ENCODE results near the gene CXCR6. TPM values are rescaled to one million over a fixed set of nuclear protein-coding genes. Genes with fewer than 3 reads are reported as not detected.

CXCR6 gene
- 0.32 TPM for total RNA-seq
- long read RNA-seq: 0 reads

DNA sequence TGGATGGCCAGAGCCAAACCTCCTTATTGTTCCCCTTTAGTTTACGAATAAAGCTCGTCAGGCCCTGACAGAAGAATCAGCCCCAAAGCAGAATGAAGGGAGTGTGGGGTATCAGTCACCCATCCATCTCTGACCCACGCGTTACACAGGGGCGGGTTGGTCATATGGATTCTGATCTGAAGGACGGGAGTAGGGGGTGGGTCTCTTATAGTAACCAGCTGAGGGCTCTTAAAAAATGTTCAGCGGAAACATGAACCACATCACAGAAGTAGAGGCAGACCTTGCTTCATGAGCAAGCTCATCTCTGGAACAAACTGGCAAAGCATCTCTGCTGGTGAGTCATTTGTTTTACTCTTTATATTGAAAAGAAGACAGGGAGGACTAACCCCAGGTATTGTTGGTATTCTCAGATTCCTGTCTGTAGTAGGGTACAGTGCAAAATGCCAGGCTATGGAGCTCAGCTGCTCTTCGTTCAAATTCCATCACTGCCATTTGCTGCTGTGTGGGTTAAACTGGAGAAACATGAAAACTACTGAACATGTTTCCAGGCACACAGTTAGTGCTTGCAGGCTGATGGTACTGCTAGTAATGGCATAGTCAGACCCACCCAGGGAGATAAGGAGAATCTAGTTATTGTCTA is at the start of gene CXCR6:
TSS of gene CXCR6 (plus strand) at position 258 of the 640 bp plus-strand sequence. CDS start 3,018 bp downstream, outside the sequence.
- intact Hi-C loops (cut with DNase I): no loop called here
- peak; percentile 33 for DNase-seq (ENCODE audit: low spot score)

DNA sequence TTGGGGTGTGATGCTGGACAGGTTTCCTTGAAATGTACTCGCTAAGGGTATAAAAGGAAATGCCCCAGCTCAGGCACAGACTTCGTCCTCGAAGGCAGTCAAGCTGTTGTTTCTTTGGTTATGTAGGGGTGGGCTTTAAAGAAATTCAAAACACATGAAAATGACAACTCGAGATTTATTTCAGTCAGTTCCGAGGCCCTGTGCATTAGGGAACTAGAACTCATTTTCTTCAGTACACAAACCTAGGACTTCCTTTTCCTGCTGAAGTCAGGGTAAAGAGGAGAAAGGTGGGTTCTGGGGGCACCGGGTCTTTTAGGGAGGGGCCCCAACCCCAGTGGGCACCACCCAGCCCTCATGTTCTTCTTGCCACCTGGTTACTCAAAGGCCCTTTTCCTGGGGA is 49.2 kb upstream of the CXCR6 start:
- intact Hi-C loops (cut with DNase I): no loop called here
- DNase-seq (ENCODE audit: low spot score): no peak

DNA sequence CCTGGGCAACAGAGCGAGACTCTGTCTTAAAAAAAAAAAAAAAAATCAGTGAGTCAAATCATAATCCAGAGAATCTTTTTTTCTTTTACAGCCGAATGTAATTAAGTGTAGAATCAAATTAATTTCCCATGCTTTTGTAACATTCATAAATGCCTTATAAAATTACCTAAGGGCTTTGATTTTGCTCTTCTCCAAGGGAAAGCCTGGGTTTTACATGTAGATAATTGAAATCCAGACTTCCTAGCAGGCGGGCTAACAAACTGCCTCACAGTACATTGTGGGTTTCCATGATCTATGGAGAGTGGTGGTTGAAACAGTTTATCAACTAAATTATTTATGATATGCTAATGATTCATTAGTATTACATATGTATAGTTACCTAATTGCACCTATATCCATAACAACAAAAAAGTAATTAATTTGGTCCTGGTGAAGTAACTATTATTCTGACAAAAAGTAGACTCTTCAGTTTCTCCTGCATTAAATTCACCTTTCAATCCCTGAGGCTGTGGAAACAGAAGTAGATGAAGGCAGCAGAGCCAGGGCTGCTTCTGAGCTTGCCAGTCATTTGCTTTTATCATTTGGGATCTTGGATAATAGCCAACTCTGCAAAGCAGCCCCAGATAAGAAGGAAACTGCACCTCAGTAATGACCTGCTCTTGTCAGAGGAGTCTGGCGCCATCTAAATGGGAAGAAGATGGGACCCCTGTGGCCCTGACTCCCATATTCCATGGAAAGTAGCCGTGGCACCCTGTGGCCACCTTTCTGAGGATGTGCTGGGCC is 47.4 kb upstream of the CXCR6 start:
- intact Hi-C loops (cut with DNase I): no loop called here

DNA sequence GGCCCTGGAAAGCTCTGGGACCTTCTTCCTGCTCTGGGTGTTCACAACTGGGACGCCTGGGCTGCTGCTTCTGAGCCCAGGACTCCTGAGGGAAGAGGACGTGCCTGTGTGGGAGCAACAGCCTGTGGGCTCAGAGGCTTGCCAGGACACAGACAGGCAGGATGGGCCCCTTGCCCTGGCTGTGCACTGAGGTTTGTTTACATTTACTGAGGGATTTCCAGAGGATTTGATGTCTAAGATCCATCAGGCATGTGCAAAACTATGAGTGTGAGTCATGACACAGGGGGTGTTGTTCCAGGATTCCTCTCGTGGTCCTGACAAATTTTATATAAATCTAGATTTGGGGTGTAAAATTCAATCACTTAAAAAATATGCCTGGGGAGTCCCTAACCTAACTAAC is 46.3 kb upstream of the CXCR6 start:
- DNase-seq (ENCODE audit: low spot score): no peak
- intact Hi-C loops (cut with DNase I): no loop called here

More for the DNA sequence above, 47.4 kb upstream of the CXCR6 start:
- DNase-seq (ENCODE audit: low spot score): no peak

DNA sequence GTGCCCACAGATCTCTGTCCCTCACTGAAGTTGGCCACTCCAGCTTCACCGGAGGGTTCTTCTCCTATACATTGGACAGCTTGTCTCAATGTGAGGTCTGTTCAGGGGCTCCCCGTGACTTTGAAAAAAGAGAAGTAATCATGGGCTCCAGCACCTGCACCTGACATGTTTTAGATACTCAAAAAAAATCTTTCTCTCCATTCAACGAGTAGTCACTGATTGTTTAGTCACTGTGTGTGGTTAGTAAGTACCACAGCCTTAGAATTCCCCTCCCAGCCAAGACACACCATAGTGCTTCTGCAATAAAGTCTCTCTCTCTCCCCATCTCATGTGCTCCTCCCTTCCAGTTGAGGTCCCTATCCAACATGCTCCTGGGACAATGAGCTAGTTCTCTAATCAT is 38.3 kb upstream of the CXCR6 start:
- intact Hi-C loops (cut with DNase I): loop anchor here (5.0 kb wide), 1 partner anchor 143 kb away; no protein-coding TSS in a partner anchor
- peak; percentile 17 for DNase-seq (ENCODE audit: low spot score)

DNA sequence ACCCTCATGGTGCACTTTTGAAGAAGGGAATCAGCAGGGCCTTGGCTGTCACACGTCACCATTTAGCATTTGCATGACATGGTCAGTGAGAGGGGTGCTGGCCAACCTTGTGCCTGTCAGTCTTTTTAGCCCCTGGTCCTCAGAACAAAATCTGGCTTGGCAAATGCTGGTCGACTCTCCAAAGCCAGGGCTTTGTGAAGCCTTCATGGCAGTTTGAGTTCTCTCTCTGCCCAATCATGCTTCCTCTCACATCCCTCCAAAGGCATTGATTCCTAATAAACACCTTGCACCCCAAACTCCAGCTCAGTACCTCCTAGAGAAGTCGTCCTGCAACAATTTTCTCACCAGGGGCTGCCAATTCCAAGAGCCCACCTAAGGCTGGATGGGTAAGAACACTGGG is 37.5 kb upstream of the CXCR6 start:
- DNase-seq (ENCODE audit: low spot score): no peak
- intact Hi-C loops (cut with DNase I): loop anchor here (5.0 kb wide), 1 partner anchor 143 kb away; no protein-coding TSS in a partner anchor

DNA sequence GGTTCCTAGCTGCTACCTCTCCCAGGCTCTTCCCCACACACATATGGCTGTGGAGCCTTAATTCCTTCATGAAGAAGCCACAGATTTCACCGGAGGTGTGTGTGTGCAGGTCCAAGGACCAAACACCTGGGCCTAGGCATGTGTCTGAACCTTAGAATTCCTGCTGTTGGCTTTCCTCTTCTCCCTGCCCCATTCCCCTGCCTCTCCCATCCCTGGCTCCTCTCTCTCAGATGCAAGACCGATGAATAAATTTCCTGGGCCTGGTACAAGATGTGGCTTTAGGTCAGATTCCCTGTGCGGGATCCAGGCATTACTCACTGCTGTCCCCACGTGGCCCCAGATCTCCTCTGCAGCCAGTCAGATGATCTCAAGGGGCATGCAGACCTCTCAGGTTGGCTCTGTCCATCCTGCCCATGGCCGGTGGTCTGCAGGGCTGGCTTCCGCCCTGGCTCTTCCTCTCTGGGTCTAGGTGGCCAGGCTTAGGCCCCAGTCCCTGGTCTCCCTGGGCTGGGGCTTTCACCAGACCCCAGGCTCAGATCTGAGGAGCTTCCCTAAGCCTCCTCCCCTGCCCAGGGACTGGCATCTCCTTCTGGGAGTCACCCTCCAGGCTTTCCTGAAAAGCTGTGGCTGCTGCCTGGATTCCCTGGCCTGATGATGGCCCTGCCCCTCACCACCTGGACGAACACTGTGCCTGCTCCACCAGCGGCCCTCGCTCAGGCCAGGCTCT is 36.4 kb upstream of the CXCR6 start:
- intact Hi-C loops (cut with DNase I): loop anchor here (5.0 kb wide), 1 partner anchor 145 kb away; no protein-coding TSS in a partner anchor
- peak; percentile 74 for DNase-seq (ENCODE audit: low spot score)

DNA sequence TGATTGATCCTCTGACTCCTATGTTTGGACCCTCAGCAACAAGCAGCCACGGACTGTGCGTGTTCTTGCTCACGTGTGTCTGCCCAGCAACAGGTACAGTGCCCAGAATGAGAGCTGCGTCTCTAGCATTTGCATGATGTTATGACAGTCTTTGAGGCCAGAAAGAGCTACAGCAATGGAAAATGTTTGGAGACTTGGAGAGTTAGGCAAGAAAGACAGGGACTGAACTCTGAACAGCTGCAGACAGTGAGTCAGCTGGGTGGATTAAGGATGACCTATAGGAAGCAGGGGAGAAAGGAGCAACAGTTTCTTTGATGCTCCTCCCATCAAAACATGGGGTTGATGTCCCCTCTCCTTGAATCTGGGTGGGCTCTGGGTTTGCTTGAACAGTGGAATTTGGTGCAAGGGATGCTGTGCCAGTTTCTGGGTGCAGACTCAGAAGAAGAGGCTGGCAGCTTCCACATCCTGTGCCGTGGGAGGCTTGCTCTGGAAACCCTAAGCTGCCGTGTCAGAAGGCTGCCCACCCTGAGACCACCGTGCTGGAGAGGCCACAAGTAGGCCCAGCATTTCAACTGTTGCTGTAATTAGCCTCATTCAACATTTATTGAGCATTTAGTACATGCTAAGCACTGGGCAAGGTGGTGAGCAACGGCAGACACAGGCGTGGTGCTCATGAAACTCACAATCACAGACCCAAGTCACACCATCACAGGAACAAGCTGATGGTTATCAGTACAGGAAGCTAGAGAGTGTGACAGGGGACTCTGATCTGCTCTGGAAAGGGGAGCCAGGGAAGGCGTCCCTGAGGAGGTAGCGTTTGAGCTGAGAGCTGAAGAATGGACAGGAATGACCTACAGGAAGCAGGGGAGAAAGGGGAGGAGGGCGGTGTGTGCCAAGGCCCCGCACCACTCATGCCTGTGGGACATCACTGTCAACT is 35.2 kb upstream of the CXCR6 start:
- DNase-seq (ENCODE audit: low spot score): peak; percentile 29
- intact Hi-C loops (cut with DNase I): loop anchor here (5.0 kb wide), 1 partner anchor 146 kb away; no protein-coding TSS in a partner anchor

DNA sequence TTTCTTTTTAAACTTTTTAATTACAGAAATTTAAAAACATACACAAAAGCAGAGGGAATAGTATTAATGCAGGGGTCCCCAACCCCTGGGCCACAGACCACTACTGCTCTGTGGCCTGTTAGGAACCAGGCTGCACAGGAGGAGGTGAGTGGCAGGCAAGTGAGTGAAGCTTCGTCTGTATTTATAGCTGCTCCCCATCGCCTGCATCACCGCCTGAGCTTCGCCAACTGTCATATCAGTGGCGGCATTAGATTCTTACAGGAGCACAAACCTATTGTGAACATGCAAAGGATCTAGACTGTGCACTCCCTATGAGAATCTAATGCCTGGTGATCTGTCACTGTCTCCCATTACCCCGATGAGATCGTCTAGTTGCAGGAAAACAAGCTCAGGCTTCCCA is 34.5 kb upstream of the CXCR6 start:
- intact Hi-C loops (cut with DNase I): loop anchor here (5.0 kb wide), 1 partner anchor 146 kb away; no protein-coding TSS in a partner anchor
- DNase-seq (ENCODE audit: low spot score): peak; percentile 50

DNA sequence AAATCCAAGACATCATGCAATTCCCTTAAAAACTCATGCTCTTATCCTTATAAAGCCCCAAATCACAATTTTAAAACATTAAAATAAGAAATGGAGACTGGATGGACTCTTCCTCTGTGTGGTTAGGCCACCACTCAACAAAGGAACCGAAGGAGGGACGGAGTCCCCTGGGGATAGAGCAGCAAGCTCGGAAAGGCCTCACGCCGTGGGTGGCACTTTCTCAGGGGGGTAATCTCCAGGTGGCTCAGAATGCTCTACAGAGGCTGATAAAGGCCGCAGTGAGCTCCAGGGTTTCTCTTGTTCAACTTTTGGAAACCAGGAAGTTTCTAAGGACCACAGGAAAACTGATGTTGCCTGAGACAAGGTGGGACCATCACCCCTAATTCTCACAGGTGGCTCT is 33.7 kb upstream of the CXCR6 start:
- peak; percentile 53 for DNase-seq (ENCODE audit: low spot score)
- intact Hi-C loops (cut with DNase I): loop anchor here (5.0 kb wide), 1 partner anchor 147 kb away; no protein-coding TSS in a partner anchor

DNA sequence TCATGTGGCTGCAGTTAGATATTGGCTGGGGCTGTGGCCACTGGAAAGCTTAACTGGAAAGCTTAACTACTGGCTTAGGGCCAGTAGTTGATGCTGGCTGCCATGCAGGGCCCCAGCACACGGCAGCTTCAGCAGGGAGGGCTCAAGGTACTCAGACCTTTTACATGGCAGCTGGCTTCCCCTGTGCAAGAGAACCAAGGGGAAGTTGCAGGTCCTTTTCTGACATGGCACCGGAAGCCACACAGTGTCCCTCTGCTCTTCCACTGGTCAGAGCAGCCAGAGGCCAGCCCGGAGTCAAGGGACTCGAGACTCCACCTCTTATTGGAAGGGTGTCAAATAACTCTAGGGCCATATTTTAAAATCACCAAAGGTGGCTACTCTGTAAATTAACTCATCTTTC is 32.4 kb upstream of the CXCR6 start:
- DNase-seq (ENCODE audit: low spot score): peak; percentile 56

DNA sequence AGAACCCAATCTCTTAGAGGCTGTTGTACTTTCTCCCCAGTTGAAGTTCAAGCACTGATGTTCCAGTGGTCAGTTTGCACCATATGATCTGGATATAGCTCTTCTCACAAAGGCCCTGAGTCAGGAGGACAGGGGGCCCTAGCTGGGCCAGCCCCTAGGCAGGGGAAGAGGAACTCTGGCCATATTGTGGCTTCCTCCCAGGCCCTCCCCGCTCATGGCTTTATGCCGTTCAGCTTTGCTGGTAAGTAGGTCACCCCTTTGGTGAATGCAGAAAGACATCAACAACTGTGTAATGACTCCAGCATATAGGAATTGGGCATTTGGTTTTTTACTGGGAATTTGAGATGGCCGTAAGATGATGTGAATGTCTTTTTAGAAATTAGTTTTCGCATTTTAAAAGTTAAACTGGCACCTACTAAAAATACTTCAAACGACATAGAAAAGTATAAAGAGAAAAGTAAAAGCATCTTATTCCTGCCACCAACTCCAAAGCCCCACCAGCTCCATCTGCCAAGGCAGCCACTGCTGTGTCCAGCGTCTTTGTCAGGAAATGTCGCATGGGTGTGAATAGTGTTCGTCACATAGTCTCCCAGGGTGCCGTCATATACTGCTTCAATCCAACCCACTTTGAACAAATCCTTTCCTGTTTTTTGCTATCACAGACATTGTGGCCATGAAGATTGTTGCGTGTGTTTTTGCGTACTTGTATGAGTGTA is 31.6 kb upstream of the CXCR6 start:
- DNase-seq (ENCODE audit: low spot score): peak; percentile 74
- intact Hi-C loops (cut with DNase I): no loop called here

More for the DNA sequence above, 32.4 kb upstream of the CXCR6 start:
- intact Hi-C loops (cut with DNase I): no loop called here

DNA sequence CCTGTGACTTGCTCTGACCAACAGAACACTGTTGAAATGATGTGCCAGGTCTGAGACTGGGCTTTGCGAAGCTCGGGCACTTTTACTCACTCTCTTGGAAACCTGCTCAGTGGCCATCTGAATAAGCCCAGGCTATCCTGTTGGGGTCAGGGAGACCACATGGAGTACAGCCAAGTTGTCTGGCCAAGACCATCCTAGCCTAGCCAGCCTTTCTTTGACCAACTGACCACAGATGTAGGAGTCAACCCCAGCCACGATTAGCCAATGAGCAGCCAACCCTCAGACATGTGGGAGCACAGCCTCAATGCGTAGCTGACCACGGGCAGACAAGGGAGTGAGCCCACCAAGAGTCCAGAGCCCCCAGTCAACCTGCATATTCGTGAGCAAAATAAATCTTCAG is 30.8 kb upstream of the CXCR6 start:
- intact Hi-C loops (cut with DNase I): no loop called here
- peak; percentile 14 for DNase-seq (ENCODE audit: low spot score)

DNA sequence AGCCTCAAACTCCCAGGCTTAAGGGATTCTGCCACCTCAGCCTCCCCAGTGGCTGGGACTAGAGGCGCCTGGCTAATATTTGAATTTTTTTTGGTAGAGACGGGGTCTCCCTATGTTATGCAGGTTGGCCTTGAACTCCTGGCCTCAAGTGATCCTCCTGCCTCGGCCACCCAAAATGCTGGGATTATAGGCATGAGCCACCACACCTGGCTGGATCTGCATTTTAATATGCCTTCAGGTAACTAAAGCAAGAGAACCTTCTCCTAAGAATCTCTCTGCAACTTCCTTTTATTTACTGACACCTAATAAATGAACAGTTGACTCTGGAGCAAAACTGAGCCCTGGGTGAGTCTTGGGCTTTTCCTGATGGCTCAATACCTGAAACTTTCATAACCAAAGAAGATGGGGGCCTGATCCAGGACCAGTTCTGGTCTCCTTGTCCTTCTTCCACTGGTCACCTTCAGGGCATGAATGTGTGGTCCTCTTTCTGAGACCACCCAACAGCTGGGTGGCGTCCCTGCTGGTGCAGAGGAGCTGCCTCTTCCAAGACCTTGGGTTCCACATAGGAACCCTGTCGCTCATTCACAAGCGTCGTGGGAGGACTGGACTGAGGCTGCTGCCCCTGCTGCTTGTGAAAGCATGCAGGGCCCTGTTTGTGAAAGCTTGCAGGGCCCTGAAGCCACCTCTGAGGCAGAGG is 28.8 kb upstream of the CXCR6 start:
- peak; percentile 62 for DNase-seq (ENCODE audit: low spot score)
- intact Hi-C loops (cut with DNase I): no loop called here

DNA sequence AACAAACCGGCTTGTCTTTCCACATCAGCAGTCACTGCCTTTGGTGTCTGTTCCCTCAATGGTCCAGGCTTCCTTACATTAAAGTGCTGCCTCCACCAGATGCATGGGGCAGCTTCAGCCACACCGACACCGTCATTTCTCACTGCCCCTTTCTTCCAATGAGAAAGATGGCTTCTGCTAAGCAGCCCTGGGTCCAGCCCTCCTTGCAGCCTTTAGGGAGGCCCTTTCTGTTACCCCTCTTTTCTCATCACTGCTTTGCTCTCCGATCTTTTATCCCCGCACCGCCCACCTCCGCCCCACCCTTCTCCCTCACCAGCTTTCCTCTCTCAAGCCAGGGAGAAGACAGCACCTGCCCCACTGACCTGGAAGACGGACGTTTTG is 28.2 kb upstream of the CXCR6 start:
- intact Hi-C loops (cut with DNase I): no loop called here
- DNase-seq (ENCODE audit: low spot score): no peak

DNA sequence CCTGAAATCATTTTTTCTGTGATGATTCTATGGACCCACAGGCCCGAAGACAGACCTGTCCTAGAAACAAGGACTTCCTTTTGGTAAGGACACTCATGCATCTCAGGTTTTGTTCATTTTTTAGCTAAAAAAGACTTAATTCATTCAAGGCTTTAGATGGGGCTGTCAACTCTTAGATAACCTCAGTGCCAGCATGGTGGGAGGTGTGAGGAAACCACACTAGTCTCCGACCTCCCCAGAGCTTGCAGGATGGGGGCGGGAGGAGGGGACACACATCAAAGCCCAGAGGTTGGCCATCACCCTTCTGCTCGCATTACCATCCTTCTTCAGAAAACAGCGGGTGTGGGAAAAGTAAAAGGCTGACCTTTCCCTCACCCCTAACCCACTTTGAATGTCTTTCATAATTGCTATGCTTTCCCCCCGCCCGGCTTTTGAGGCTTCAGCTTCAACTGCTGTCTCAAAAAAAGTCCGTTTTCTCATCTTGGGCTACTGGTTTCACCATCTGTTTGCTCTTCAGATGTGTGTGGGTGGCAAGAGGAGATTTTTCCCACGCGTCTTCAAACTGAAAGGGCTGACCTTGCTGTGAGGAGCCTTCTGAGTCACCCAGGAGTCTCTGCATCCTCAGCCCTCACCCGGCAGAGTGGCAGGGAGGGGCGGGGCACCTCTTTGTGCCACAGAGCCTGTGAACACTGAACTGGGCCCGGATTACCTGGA is 27.6 kb upstream of the CXCR6 start:
- intact Hi-C loops (cut with DNase I): no loop called here
- DNase-seq (ENCODE audit: low spot score): peak; percentile 68
